GM21619 (cell line): Measurements from ENCODE around the gene HEATR5A.
"Not testable (repeated sequence)": the region's sequence is repeated elsewhere in the genome, so short reads cannot be mapped to it uniquely, and the experiment has no call there.

Source experiments
- ATAC-seq: cut with Tn5 transposase; IDR thresholded peaks from one replicate; pipeline ENCODE4 v1.9.1; 2021; ENCODE audit not compliant: unreplicated experiment

HEATR5A gene

DNA sequence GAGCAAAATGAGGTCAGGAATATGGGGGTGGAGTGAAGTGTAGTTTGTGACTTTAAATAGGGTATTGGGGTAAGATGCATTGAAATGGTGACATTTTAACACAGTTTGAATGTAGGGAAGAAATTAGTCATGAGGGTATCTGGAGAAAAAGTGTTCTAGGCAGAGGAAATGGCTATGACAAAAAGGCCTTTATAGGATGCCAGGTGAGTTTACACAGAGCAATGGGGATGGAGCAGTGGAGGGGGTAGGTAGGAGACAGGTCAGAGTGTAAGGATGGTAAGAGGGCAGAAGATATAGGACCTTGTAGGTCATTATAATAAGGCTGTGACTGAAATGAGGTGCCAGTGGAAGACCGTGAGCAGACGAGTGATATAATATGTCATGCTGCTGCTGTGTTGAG is 30.4 kb downstream of the HEATR5A start:
- ATAC-seq: no peak

DNA sequence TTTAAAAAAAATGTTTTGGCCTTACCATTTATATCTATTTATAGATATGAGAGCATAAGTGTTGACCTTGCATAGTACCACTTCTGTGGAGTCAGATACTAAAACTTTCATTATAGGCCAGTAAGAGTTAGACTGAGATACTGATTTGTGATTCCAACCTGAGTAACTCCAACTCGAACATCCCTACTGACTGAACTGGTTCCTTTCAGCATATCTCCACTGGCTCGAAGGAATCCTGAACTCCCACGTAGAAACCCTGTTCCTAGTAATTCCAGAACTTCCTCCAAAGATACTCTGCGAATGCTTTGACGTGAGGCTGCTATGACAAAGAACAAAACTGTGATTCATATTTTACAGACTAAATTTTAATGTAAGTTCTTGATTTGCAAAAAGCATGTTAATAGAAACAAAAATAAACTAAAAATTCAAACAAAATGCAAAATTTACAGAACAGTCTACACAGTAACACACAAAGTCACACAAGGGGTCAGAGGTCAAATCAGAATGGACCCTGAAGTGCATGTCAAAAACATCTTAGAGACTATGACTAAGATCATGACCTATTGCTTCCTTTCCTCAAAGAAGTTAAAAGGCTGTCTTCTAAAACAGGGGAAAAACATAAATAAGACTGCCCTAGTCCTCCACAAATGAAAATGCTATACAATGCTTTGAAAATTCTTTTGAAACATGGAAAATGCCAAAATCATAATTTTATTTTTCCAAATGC is 31.5 kb downstream of the HEATR5A start:
- no peak for ATAC-seq

DNA sequence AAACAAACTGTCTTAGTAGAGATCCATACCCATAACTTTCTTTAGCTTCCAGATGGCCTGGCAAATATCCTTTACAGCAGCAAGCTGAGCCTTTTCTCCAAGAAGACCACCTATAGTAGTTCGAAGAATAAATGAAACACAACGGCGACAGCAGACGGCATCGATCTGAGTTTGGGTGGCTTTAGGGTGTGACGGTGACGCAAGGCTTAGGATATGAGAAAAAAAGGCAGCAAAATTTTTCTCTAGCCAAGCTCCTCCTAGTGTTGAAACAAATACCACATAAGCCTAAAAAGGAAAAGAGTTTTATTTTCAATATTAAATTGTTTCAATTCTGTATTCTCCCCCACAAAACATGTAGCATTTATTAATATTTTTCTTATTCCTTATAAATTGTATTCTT is 33.3 kb downstream of the HEATR5A start:
- ATAC-seq: no peak

DNA sequence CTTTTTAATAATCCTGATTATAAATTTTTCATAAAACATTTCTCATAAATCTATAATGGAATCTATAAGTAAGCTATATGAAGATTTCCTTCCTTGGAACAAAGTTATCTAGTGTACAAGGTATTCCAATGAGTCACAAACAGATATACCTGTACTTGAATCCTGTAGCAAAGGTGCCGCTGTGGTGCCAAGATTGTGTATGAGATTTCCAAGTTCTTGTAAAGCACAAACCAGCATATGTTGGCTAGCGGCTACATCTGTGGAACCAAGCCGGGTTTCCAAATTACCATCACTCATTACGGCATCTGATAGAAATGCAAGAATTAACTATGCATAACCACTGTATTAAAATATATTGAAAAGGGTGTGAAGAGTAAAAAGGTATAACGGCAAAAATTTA is 34.1 kb downstream of the HEATR5A start:
- no peak for ATAC-seq

DNA sequence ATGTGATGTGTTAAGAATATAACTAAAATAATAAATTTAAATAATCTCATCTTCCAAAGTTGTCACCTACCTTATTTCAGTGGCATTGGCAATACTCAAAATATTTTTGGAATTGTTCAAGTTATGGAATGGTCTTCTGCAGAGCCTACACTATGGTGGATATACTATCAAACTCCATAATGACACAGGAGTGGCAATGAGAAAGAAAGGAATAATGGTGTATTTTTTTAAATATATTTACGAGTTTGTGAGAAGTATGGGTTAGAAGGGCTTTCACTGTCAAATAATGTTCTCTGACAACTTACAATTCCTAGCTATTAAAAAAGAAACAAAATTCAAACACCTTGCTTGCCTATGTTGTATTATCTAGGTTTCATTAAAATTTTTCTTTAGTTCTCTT is 38.1 kb downstream of the HEATR5A start:
- ATAC-seq: no peak

DNA sequence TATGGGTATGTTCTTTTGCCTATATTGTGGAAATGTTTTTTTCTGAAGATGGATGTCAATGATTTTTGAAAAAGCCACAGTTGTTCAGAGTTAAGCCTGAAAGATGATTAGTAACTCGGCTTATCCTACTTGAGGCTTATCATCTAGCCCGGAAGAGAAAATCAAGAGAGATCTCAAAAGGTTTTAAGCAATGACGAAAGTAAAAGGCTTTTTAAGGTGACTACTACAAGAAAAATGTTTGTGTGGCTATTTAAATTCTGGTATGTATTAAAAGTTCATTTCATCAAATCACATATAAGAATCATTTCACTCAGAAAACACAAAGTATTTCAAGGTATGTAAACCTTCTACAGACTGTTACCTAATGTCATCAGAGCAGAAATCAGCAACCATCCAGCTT is 40.2 kb downstream of the HEATR5A start:
- ATAC-seq: no peak

DNA sequence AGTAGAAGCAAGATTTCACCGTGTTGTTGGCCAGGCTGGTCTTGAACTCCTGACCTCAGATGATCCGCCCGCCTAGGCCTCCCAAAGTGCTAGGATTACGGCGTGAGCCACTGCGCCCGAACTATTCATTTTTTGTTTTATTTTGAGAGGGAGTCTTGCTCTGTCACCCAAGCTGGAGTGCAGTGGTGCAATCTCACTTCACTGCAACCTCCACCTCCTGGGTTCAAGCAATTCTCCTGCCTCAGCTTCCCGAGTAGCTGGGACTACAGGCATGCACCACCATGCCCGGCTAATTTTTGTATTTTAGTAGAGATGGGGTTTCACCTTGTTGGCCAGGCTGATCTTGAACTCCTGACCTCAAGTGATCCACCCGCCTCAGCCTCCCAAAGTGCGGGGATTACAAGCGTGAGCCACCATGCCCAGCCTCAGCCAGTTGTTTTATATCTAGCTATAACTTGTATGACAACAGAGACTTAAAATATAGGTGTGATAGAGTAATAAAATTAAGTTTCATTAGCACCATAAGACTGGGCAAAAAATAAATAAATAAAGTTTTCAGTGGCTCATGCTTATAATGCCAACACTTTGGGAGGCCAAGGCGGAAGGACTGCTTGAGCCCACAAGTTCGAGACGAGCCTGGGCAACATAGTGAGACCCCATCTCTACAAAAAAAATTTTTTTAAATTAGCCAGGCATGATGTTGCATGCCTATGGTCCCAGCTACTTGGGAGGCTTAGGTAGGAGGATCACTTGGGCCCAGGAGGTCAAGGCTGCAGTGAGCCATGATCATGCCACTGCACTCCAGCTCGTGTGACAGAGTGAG is 41.0 kb downstream of the HEATR5A start:
- not testable (repeated sequence) for ATAC-seq

DNA sequence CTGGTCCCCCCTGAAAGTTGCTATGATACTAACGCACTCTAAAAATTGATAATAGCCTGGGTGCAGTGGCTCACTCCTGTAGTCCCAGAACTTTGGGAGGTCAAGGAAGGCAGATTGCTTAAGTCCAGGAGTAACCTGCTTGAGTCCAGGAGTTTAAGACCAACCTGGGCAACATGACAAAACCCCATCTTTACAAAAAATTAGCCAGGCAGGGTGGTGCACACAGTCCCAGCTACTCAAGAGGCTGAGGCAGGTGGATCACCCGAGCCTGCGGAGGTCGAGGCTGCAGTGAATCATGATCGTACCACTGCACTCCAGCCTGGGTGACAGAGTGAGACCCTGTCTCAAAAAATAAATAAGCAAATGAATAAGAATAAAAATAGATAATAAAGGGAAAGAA is 42.9 kb downstream of the HEATR5A start:
- ATAC-seq: no peak

DNA sequence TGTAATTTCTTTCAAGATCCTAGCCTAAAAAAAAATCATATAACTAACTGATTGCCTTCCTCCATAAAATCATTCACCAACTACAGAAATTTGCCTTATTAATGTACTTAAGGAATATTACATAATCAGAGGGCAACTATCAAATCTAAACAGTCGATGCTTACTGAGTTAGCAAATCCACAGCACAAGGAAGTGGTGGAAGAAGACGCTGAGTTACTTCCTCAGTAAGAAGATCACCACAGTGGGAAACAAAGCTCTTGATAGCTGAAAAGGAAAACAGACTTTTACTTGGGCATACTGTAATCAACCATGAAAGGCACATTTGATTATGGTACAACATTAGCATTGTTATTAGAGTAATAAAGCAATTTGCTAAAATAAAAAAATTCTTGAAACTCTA is 48.7 kb downstream of the HEATR5A start:
- no peak for ATAC-seq

DNA sequence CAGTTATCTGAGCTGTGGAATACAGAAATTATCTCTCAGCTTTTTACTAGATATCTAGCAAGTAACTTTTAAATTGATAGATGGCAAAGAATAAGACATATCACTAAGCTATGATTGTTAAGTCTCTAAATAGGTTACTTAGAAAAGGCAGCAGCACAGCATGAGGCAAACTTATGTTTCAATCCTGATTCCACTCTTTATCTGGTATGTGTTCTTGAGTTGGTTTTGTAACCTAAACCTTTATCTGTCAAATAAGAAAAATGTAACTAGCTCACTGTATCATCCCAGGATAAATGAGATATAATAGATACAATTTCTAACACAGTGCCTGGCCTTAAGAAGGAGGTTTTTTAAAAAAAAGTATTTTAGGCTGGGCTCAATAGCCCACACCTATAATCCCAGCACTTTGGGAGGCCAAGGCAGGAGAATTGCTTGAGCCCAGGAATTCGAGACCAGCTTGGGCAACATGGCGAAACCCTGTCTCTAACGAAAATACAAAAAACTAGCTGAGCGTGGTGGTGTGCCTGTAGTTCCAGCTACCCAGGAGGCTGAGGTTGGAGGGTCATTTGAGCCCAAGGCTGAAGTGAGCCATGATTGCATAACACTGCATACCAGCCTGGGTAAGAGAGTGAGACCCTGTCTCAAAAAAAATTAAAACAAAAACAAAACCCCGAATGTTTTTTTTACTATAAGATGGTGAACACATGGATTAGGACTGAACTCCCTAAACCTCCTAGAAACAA is 56.8 kb downstream of the HEATR5A start:
- ATAC-seq: no peak

DNA sequence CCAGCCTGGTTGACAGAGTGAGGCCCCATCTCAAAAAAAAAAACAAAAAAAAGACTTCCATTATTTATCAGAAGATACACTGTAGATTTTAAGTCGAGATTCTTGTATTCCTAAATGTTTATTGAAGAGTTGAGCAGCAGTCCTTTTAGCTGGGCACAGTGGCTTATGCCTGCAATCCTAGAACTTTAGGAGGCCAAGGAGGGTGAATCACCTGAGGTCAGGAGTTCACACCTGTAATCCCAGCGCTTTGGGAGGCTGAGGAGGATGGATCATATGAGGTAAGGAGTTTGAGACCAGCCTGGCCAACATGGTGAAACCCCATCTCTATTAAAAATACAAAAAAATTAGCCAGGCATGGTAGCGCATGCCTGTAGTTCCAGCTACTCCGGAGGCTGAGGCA is 57.6 kb downstream of the HEATR5A start:
- no peak for ATAC-seq

DNA sequence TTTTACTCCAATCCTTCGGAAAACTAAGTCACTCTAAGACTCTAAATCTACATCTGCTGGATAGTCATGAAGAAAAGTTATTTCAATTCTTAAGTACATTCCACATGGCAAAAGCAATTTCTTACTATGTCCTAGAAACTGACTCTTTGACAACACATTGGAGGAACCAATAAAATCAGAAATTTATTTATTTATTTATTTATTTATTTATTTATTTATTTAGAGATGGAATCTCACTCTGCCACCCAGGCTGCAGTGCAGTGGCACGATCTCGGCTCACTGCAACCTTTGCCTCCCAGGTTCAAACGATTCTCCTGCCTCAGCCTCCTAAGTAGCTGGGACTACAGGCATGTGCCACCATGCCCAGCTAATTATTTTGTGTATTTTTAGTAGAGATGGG is 58.6 kb downstream of the HEATR5A start:
- ATAC-seq: not testable (repeated sequence)

DNA sequence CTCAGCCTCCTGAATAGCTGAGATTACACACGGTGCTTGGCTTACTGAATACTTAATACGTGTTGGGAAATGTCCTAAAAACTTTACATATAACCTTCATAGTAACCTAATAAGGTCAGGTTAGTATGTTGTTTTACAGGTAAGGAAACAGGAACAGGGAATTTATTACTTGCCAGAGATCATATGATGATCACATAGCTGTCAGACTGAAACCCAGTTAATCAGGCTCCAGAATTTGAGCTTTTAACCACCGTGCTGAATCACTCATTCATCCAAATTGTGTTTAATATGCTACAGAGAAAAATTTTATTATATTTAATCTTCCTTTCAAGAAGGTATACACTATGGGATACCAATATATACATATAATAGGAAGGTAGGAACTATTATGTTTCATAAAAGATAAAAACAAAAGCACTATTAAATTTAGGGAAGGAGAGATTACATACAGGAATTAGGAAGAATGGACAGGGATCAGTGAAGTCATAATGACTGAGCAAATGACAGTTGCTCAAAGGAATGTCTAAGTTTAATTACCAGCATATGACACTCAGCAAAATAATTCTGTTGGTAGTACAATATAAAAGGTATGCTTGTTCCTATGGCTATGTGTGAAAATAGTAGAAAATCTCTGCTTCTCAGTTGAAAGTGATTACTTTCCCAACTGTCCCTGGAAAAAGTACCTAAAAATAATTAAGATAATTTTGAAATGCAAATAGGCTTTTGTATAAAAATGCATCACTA is 59.3 kb downstream of the HEATR5A start:
- no peak for ATAC-seq

DNA sequence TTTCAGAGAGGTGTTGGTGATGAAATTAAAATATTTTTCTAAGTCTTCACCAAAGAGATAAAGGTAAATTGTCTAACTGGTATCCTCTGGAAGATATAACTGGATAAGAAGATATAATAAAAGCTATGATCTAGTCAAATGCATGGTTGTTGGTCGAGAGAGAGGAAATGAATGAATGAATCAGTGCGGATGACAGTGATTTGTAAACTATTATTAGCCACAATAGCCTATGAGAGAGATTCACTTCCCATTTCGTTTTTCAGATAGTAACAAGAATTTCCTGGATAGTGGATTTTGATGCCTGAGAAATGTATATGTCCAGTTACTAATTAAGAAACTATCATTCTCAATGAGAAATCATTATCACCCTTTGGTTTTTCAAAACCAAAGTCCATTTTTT is 63.1 kb downstream of the HEATR5A start:
- no peak for ATAC-seq

DNA sequence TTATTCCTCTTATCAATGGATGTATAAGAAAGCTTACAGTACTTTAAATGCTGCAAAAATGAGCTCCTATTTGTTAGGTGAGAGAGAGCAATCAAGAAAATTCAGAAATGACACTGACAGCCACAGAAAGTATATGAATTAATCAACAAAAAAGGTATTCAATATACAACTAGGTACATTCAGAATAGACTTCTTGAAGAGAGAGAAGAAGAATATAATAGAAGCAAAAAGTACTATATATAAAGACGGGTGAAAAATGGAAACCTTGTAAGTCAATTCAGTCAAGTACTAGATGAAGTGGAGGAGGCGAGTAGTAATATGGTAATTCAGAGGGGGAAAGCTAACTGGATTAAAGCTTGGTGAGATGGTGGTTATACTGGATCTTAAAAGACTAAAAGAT is 74.3 kb downstream of the HEATR5A start:
- no peak for ATAC-seq

DNA sequence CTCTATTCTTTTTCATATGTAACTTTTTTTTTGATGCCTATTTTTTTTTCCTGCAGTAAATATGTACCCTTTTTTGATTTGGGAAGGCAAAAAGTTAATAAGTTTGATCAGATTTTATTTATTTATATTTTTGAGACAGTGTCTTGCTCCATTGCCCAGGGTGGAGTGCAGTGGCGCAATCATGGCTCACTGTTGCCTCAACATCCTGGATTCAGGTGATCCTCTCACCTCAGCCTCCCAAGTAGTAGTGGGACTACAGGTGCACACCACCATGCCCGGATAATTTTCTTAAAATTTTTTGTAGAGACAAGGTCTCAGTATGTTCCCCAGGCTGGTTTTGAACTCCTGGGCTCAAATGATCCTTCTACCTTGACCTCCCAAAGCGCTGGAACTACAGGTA is 79.1 kb downstream of the HEATR5A start:
- no peak for ATAC-seq

DNA sequence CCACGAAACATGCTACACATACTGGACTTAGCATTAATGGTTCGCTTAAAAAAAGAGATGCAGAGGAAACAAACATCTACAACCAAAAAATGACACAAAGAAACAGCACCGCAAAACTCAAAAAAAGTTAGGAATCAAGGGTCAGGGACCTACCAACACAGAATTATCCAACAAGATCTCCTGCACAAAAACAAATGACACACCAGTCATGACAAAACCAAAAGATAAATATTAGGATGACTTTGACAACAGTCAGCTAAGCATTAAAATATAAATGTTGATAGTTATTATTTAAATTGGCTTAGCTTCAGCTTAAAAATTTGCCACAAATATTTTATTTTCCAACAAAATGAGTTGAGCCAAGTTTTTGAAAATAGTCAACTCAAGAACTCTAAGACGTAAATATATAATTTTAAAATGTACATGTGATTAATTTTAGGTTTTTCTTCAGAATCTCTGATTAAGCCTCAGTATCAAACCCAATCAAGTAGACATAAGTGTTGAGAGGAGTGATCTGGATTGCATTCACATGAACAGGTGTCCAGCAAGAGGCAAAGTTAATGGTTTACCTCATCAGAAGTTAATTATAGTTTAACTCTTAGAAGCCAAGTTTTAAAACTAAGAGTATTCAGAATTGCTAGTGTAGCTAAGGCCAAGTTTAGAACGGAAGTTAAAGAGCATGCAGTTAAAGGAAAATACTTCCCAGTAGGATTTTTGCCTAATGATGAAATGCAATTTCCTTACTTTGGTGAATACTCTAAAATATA is 79.9 kb downstream of the HEATR5A start:
- ATAC-seq: no peak

DNA sequence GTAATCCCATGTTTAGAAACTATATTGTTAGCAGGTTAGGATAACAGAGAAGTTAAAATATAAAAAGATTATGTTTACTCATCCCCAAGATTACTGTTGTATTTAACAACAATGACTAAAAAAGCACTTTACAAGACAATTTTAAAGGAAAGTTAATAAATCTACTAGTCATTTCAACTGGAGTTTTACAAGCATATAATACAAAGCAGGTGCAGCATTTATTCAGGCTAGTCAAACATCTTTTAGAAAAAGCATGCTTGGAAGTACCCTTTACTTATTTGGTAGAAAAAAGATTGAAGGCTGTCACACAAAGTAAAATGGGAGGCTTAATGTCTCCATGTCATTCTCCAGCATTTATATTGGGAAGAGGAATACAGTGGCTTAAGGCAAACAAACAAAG is 80.6 kb downstream of the HEATR5A start:
- no peak for ATAC-seq

DNA sequence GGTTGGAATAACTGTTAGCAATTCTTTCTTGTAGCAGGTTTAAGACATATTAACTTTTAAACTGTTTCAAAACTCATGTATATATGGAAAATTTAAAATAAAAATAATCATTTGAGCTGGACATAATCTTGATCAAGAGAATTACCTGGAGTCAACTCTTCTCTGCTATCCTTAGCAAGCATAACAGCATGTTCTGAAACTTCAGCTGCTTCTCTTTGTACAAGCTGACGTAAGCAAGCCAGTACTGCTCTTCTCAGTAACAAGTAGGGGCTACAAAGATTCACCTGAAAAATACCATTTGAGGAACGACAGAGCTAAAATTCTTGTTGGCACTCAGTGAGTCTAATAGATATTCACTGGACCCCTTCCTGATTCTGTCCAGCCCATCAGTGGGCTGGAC is 83.0 kb downstream of the HEATR5A start:
- ATAC-seq: no peak

DNA sequence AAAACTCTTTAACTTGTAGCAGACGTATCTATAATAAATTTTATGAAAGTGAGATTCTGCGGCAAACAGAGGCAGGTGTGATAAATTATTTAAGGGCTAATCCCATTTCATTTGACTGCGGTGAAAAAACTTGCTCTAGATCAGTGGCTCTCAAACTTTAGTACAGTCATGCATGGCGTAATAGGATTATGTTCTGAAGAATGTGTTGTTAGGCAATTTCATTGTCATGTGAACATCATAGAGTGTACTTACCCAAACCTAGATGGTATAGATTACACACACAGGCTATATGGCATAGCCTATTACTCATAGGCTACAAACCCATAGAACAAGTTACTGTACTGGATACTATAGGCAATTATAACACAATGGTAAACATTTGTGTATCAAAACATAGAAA is 83.7 kb downstream of the HEATR5A start:
- ATAC-seq: no peak
